DOHH2 (cell line): ENCODE results near the gene ATP8A2.

Experiments
- CTCF ChIP-seq: fragments of 200-600 bp; sonication (generic); IDR thresholded peaks from one replicate; pipeline ENCODE4 v1.5.1; 2014; ENCODE audit warnings: antibody characterized with exemption, mild to moderate bottlenecking, low read depth, low read length; ENCODE audit not compliant: poor library complexity, severe bottlenecking
- EZH2phosphoT487 ChIP-seq: fragments of 200-600 bp; sonication (generic); IDR thresholded peaks from 2 replicates; pipeline ENCODE4 v1.6.1; 2017; ENCODE audit warnings: borderline replicate concordance, mild to moderate bottlenecking, antibody characterized with exemption, low read length, moderate library complexity, mixed read lengths

DNA sequence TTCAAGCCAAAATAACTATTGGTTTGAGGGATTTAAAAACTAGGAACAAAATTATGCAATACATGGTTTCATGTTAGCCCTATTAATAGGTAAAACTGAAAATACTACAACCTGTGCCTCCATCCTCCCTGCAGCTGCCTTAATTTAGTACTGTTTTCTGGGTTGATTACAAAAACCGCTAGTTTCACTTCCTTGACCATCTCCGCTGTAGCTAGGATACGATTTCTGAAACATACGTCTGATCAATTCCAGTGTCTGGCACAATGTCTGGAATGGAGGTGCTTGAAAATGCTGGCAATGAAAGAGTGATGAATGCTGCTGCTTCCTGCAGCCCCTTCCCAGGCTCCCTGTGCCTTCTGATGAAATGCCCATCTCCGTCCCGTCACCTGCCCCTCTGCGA lies 406.6 kb downstream of the ATP8A2 start:
- TF ChIP-seq CTCF, result no peak
- no peak for TF ChIP-seq EZH2phosphoT487
